Activated naive CD4-positive, alpha-beta T cell (primary cell): ENCODE measurements around the gene CHST8.
A peak's percentile ranks its signal among the peaks of the same experiment; 100 is the strongest.

Experiments
- DNase-seq, 4 experiments: peaks; one replicate each; lab custom pipeline; 2025; lab: John Stamatoyannopoulos, UW

CHST8 gene

GRCh38 chr19:33794683-33795369, 173.1 kb downstream of the CHST8 start:
- no peak for DNase-seq

- DNase-seq = peak in 1 of 4 experiments; percentile 12
Measured at GRCh38 chr19:33795370-33796163, 173.8 kb downstream of the CHST8 start.

DNA sequence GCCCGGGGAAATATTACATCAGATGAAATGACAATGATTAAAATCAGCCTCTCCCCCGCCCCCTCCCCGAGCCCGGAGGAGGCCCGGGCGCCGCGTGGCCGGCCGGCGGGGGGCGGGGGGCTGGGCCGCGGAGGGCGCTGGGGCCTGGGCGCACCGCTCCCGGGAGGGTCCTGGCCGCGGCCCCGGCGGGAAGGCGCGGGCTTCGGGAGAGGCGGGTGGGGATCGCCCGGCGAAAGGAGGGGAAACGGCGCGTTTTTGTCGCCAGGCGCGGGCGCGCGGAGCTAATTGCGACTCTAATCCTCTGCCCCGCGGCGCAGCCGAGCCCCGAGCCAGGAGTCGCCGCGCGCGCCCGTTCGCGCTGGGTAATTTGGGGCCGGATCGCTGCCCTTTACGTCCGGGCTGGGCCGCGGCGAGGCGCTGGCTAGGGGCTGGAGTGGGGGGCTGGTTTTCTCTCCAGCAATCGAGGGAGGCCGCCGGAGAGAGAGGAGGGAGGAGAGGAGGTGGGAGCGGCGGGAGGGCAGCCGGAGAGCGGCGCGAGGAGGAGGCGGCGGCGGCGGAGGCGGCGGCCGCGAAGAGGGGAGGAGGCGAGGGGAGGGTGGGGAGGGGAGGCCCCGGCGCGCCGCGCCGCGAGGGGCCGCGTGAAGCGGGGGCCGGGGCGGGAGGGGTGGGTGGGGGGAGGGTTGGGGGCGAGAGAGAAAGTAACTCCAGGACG, 174.6 kb downstream of the CHST8 start, which contains the start of gene KCTD15:
KCTD15 (plus strand) TSS at position 707 of the 712 bp plus-strand sequence. CDS start 3,585 bp downstream, outside the sequence.
- DNase-seq = no peak

DNA sequence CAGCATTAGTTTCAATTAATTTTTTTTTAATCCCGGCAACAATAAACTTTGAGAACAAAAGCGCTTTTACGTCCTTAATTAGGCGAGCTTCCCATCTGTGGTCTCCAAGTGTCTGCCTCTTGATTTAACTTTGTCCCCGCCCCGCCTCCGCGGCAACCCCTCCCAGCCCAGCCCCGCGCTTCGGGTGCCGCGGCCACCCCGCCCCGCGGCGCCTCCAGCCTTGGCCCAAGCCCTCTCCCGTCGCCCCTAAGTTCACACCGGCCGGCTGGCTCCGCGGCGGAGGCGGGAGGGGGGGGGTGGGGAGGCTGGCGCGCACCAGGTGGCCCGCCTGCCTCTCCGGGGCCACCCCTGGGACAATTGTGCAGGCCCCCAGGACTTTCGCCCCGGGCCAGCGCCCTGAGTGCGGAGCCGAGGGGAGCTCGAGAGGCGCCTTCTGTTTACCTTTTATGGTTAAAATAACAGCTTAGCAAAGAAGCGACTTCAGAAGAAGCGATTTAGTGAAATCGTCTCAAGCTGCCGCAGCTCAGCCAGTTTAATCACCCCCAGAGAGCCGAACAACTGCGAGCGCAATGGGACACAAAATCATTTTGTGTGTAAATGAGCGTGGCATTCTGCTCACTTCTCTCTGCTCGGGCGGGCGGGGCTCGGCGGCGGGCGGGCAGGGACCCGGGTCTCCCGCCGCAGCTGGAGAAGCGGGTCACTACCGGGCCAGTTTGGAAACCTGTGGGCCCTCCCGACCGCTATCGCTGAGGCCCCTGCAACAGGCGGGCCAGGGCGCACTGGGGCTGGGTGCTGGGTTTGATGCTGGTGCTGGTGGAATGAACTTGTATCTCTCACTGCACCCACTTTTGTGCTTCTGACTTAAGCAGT, 176.3 kb downstream of the CHST8 start:
- no peak for DNase-seq

DNA sequence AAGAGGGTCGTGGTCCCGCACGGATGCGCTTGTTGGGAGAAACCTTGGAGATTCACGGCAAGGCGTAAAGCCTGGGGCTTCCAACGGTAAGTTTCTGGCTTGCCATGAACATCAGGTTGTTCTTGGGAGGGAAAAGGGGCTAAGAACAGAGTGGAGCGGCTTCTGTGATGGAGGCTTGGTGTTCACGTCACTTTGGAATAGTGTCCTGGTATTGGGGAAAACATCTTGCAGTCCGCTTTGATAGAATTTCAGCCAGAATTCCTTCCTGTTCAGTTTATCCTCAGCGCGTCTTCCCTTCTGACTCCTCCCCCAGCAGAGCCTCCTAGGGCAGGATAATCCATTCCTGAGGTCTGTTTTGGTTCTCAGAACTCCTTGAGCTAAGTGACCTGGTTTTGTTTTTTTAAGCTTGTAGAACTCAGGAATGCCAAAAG, 176.9 kb downstream of the CHST8 start:
- DNase-seq = no peak

- no peak for DNase-seq
Measured at GRCh38 chr19:33799476-33799875, 177.7 kb downstream of the CHST8 start.

- DNase-seq = no peak
Measured at GRCh38 chr19:33800012-33800680, 178.4 kb downstream of the CHST8 start.

DNA sequence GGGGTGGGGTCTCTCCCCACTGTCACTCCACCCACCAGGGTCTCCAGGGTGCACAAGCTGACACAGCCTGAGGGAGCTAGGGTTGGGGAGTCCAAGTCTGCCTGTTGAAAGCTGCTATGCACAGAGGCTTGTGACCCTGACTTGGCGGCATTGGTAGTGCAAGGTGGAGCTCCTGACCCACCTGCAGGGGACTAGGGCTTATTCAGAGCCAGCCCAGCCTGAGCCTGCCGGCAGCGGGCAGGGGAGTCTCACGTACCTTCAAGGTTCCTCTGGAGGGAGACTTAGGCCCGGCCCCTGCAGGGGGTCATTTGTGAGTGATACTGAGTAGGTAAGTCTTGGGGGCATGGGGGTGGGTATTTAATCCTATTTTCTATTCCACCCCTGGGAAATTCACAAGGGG, 179.7 kb downstream of the CHST8 start:
- no peak for DNase-seq

- no peak for DNase-seq
Measured at GRCh38 chr19:33802001-33802400, 180.2 kb downstream of the CHST8 start.

DNA sequence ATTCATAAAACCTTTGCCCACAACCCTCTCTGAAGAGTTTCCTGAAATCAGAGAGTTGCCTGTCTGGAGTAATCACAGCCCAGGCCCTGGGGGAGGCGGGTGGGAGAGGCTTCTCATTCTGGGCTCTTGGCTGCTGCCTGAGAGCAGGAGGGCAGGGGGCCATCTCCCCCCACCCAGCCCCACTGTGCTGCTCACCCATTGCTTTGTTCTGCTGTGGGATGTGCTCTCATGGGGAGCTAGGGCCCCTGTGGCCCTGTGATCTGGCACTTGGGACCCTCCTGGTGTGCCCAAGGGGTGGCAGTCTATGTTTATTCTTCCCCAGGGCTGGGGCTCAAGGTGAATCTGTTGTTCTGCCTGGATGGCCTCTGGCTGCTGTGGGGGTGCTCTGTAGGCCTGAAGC, 181.0 kb downstream of the CHST8 start:
- no peak for DNase-seq

- no peak for DNase-seq
Measured at GRCh38 chr19:33803383-33803782, 181.6 kb downstream of the CHST8 start.

DNA sequence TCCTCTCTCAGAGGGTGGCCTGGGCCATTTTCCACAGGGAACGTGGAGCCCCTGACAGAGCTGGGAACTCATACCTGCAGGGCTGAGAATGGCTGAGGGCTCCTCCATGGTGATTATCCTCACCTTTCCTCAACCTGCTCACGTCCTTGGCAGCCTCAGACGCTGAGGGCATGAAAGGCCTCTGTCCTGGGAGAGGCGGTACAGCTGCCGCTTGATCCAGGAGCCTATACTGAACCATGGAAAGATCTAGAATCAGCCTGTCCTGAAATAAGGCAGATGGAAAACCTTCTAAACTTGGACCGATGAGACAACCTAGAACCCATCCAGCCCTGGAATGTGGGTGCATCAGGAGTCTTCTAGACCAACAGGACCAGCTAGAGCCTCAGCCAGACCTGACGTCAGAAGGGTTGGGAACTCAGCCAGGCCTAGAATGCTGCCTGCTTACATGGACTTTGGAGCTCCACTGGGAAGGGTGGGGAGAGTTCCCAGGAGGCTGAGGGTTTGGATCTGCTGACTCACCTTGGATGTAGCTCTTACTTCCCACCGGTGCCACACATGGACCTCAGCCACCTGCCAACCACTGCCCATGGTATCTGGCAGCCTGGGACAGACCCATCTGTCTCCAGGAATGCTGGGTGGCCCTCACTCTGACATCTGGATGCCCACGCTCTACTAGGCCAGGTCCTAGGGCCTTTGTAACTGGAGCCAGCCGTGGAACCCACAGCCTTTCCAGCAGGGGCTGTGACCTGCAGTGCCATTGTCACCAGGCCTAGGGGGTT, 182.5 kb downstream of the CHST8 start:
- DNase-seq = no peak

DNA sequence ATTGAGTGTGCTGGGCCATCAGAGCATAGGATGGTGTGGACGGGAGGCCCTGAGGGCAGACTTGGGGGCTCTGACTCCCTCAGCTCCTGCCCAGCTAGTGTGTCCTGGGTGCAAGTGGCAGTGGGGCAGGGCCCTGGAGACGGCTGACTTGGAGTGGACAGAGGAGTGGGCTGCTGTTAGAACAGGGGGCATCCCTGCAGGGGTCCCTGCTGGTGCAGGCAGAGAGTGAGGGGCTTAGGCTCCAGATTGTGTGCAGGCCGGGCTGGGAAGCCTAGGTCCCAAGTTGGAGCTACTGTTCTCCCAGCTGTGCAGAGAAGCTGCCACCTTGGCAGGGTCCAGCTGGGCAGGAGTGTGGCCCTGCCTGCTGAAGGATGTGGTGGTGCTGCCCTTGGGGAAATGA, 183.6 kb downstream of the CHST8 start:
- DNase-seq = no peak

DNA sequence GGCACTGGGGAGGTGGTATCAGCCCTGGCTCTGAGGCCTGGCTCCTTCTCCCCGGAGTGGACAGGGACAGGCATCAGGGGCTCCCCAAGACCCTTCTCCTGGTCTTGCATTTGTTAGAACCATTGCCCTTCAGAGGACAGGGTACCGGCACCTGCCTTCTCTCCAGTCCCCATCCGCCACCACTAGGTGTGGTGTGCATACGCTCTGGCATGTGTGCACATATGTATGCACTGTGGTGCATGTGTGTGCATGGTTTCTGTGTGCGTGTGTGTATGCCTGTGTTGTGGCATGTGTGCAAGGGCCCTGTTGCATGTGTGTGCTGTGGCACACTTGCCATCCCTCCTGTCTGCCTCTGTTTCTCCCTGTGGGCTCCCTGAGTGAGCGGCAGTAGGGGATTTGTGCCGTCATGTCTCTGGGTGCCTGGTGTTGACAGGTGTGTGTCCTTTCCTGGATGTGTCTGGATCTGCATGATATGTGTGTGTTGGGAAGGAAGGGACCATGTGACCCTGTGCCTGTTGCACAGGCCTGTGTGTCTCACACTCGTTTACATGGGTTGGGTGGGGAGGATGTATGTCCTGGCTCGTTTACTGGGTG, 184.2 kb downstream of the CHST8 start:
- DNase-seq = no peak

DNA sequence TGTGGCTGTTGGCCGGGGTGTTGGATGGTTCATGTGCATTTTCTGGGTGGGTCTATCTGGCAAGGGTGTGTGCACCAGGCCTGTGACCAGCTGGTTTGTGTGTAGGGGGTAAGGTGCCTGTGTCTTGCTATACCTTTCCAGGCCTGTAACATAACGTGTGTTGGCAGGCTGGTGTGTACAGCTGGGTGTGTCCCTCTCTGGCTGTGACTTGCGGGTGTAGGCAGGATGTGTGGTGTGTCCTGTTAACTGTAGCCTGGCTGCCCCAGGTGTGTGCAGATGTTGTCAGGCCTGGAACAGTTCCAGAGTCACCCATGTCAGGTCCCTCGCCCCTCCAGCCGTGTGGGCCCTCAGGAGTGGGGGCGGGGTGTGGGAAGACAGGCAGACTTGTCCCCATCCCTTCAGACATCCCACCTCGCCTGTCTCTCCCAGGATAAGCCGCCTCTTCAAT, 184.7 kb downstream of the CHST8 start:
- no peak for DNase-seq

- no peak for DNase-seq
Measured at GRCh38 chr19:33808399-33808798, 186.6 kb downstream of the CHST8 start.

DNA sequence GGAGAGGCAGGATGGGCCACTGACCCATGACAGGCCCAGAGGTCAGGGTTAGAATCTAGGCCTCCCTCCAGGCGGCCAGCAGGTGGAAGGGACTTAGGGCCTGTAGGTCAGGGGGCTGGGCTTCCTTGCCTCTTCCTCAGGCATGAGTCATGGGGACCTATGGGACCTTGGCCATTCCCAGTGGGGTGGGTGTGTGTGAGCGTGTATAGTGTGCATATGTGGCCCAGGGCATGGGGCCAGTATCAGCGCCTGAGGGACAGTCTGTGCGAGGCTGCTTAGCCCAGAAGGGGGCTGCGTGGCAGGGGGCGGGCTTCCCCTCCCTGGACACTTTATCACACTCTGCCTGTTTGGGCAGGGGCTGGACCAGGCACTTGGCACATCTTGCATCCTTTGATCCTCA, 188.2 kb downstream of the CHST8 start:
- no peak for DNase-seq

GRCh38 chr19:33810821-33811220, 189.1 kb downstream of the CHST8 start:
- no peak for DNase-seq

DNA sequence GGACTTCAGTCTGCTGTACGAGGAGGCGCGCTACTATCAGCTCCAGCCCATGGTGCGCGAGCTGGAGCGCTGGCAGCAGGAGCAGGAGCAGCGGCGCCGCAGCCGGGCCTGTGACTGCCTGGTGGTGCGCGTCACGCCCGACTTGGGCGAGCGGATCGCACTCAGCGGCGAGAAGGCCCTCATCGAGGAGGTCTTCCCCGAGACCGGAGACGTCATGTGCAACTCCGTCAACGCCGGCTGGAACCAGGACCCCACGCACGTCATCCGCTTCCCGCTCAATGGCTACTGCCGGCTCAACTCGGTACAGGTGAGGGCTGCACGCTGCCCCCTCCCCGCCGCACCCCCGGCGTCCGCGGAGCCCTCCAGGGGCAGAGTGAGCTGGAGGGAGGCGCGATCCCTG, 189.5 kb downstream of the CHST8 start:
- DNase-seq = no peak
